OCI-LY7 (cell line): ENCODE measurements around the gene LRP1B.

Source experiments
- CTCF ChIP-seq: fragments of 200-600 bp; sonication (generic); conservative IDR thresholded peaks from 2 replicates; pipeline ENCODE4 v1.5.1; 2014; ENCODE audit warnings: mild to moderate bottlenecking, antibody characterized with exemption, low read length, moderate library complexity, mixed read lengths
- EZH2phosphoT487 ChIP-seq: fragments of 200-600 bp; sonication (generic); IDR thresholded peaks from 2 replicates; pipeline ENCODE4 v1.6.1; 2018; ENCODE audit warnings: low read depth, borderline replicate concordance, mild to moderate bottlenecking, mixed run types, antibody characterized with exemption, low read length, moderate library complexity, mixed read lengths

GRCh38 chr2:140873915-140874531, 1256.8 kb downstream of the LRP1B start:
- no peak for TF ChIP-seq EZH2phosphoT487
- no peak for TF ChIP-seq CTCF
